Activated naive CD4-positive, alpha-beta T cell treated with anti-CD3 and anti-CD28 coated beads, Interleukin-2, amount 50 U/mL, for 72 hours (primary cell): Measurements from ENCODE around the gene TCP10L. TPM values are rescaled to one million over a fixed set of nuclear protein-coding genes. Genes with fewer than 3 reads are reported as not detected.
"Not testable (repeated sequence)": the region's sequence is repeated elsewhere in the genome, so short reads cannot be mapped to it uniquely, and the experiment has no call there.

Experiments used
- ATAC-seq, 2 donors: fragments of 150-1000 bp; cut with Tn5 transposase; 2 replicates each; pipeline ENCODE4 v1.10.0; 2021; ENCODE audit warnings: mild to moderate bottlenecking in 2 of 2, moderate library complexity in 2 of 2
- DNase-seq, 2 donors: peaks; one replicate each; pipeline ENCODE4 v3.0.0; 2021 to 2022; ENCODE audit warnings: low spot score in 2 of 2
- H3K27ac Mint-ChIP-seq, 2 donors: one replicate each; pipeline ENCODE4 v1.8.0; 2022; ENCODE audit warnings: mild to moderate bottlenecking in 2 of 2, mixed read lengths in 2 of 2
- H3K36me3 Mint-ChIP-seq, 2 donors: one replicate each; pipeline ENCODE4 v1.8.0; 2022; ENCODE audit warnings: mixed read lengths in 2 of 2
- H3K9me3 Mint-ChIP-seq, 2 donors: one replicate each; pipeline ENCODE4 v1.8.0; 2022; ENCODE audit warnings: mixed read lengths in 2 of 2
- total RNA-seq, 2 donors: library from RNA; stranded (reverse); gene quantifications; one replicate each; pipeline ENCODE4 v1.2.3, GENCODE V29; 2022

Gene TCP10L
- total RNA-seq, 2 donors from 2014 or later, result 0.91 to 1.5 TPM

DNA sequence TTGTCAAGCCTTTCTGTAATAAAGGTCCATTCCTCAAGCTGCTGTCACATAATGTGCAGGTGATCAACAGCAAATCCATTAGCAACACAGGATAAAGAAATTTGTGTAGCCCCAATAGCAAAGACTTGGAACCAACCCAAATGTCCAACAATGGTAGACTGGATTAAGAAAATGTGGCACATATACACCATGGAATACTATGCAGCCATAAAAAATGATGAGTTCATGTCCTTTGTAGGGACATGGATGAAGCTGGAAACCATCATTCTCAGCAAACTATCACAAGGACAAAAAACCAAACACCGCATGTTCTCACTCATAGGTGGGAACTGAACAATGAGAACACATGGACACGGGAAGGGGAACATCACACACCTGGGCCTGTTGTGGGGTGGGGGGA, 42.3 kb downstream of the TCP10L start:
- not testable (repeated sequence) for H3K9me3 Mint-ChIP-seq, DNase-seq, H3K36me3 Mint-ChIP-seq, ATAC-seq, H3K27ac Mint-ChIP-seq

DNA sequence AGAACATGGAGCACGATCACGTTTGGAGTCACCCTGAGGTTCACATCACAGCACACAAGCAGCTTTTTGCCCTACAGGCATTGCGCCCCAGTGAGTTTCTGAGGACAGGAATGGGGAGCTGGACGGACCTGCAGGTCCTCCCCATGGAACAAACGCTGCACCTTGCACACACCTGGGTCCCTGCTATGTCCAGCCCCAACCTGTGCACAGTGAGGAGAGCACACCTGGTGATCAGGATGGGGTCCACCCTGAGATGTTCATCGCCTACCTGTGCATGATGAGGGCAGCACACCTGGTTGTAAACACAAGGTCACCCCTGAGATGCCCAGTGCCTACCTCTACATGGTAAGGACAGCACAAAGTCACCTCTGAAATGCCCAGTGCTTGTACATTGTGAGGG, 45.9 kb downstream of the TCP10L start:
- no peak for ATAC-seq
- Mint-ChIP-seq H3K9me3 (no peaks in the 10 kb centered on the region), H3K36me3 (no peaks in the 10 kb centered on the region), H3K27ac (no peak overlapping the region)
- DNase-seq, result no peak

DNA sequence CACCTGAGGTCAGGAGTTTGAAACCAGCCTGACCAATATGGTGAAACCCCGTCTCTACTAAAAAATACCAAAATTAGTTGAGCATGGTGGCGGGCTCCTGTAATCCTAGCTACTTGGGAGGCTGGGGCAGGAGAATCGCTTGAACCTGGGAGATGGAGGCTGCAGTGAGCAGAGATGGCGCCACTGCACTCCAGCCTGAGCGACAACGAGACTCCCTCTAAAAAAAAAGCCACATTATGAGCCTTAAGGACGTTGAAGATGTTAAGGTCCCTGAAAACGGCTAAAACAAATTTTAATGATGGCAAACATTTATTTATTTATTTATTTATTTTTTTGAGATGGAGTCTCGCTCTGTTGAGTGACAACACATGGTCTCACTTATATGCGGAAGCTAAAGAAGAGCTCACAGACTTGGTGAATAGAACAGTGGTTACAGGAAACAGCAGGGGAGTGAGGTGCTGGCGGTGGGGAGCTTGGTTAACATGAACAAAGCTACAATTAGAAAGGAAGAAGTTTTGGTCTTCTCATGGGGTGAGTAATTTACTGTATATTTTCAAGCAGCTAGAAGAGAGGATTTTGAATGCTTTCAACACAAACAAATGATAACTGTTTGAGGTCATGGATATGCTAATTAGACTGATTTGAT, 47.1 kb downstream of the TCP10L start:
- Mint-ChIP-seq H3K27ac (no peak overlapping the region), H3K36me3 (no peaks in the 10 kb centered on the region), H3K9me3 (no peaks in the 10 kb centered on the region)
- DNase-seq, result no peak
- ATAC-seq, result peak; percentile 50 to 54

DNA sequence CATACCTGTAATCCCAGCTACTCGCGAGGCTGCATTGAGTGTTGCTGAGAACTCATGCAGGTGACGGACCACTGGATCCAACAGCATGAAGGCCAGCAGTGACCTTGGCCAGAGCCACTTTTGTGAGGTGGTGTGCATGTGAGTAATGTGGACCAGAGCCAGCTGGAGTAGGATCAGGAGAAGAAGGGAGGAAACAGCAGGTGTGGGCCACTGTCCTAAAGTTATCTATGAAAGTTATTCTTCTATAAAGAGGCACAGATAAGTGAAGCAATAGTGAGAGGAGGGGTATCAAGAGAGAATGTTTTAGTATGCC, 47.8 kb downstream of the TCP10L start:
- no peaks in the 10 kb centered on the region for H3K36me3 Mint-ChIP-seq
- no peak for DNase-seq
- H3K9me3 Mint-ChIP-seq, result no peaks in the 10 kb centered on the region
- no peak for ATAC-seq
- H3K27ac Mint-ChIP-seq, result no peak overlapping the region

DNA sequence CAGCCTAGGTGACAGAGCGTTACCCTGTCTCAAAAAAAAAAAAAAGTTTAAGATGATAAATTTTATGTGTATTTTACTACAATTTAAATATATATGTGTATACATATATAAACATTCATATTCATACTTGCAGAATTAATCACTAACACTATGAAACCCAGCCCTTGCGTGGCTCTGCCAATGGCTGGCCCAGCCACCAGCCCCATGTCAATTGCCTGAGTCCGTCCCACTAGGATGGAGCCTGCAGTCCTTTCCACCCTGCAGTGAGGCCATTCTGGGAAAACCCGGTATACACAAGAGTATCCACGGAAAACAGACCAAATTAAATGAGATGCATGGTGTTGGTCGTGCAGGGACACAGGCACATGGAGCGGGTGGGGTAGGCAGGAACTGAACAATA, 49.7 kb downstream of the TCP10L start:
- DNase-seq (no peak), ATAC-seq (no peak)
- Mint-ChIP-seq H3K27ac (no peak overlapping the region), H3K9me3 (peaks cover 0 to 4% of the 10 kb centered on the region in 2 donors), H3K36me3 (no peaks in the 10 kb centered on the region)

DNA sequence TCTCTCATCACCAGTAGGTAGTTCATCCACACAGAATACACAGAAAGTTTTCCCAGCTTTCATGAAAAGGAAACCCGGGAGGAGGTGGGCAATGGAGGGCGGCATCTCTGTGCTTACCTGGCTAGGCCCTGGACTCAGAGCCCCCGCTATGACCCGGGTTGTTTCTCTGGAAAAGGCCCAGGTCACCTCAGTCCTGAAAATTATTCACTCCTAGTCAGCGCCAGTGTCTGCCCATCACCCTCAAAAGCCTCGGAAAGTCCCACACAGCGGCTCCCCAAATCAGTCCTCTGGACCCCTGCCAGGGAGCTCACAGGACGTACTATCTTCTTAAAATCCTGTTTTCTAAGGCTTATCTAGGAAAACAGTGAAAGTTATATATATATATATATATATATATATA, 51.2 kb downstream of the TCP10L start:
- peaks cover 0 to 4% of the 10 kb centered on the region in 2 donors for H3K9me3 Mint-ChIP-seq
- no peak for DNase-seq
- H3K36me3 Mint-ChIP-seq, result no peaks in the 10 kb centered on the region
- H3K27ac Mint-ChIP-seq, result no peak overlapping the region
- no peak for ATAC-seq

DNA sequence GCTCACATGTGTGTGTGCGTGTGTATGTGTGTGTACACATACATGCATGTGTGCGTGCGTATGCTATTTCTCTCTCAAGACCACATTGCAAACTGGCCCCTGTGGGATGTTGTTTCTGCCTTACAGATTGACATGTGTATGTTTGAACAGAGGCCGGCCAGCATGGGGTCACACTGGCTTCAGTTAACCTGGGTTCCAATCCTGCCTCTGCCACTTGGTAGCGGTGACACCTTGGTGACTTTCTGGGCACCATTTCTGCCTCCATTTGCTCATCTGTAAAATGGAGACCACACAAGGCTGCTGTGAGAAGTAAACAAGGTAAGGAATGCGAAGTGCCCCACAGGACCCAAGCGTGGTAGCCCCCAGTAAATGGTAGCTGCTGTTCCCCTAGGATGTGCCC, 51.7 kb downstream of the TCP10L start:
- DNase-seq (no peak), ATAC-seq (no peak)
- Mint-ChIP-seq H3K27ac (no peak overlapping the region), H3K36me3 (no peaks in the 10 kb centered on the region), H3K9me3 (peaks cover 0 to 4% of the 10 kb centered on the region in 2 donors)

DNA sequence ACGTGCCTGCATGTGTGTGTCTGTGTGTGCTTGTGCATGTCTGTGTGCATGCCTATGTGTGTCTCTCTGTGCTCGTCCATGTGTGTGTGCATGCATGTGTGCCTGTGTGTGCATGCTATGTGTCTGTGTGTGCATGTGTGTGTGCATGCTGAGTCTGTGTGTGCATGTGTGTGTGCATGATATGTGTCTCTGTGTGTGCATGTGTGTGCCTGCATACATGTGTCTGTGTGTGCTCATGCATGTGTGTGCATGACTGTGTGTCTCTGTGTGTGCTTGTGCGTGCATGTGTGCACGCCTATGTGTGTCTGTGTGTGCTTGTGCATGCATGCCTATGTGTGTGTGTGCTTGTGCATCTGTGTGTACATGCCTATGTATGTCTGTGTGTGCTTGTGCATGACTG, 52.3 kb downstream of the TCP10L start:
- peaks cover 0 to 4% of the 10 kb centered on the region in 2 donors for H3K9me3 Mint-ChIP-seq
- no peak overlapping the region for H3K27ac Mint-ChIP-seq
- no peak for ATAC-seq

DNA sequence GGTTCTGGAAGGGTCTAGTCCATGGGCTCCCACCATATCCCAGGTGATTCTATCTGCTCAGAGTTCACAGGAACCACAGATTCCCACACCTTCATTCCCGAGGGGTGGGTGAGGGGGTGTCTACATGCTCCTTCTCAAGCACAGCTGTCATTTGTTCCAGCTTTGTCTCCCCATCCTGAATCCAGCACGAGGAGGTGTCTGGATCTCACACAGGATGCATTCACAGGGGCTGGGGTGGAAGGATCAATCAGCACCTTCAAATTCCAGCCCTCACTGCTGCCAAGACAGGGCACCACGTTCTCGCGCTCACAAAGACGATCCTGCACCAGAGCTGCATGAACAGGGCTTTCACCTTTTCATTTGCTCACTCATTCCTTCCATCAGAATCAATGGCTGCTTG, 52.7 kb downstream of the TCP10L start:
- ATAC-seq, result no peak
- no peak overlapping the region for H3K27ac Mint-ChIP-seq
- peaks cover 0 to 4% of the 10 kb centered on the region in 2 donors for H3K9me3 Mint-ChIP-seq
- no peak for DNase-seq
- H3K36me3 Mint-ChIP-seq, result no peaks in the 10 kb centered on the region

More for the DNA sequence above, 52.3 kb downstream of the TCP10L start:
- no peaks in the 10 kb centered on the region for H3K36me3 Mint-ChIP-seq
- no peak for DNase-seq

DNA sequence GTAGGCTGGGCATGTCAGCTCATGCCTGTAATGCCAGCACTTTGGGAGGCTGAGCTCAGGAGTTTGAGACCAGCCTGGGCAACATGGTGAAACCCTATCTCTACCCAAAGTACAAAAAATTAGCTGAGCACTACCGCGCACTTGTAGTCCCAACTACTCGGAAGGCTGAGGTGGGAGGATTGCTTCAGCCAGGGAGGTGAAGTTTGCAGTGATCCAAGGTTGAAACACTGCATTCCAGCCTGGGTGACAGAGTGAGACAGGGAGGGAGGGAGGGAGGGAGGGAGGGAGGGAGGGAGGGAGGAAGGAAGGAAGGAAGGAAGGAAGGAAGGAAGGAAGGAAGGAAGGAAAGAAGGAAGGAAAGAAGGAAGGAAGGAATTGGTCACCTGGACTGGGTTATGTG, 53.8 kb downstream of the TCP10L start:
- not testable (repeated sequence) for DNase-seq, H3K36me3 Mint-ChIP-seq, ATAC-seq, H3K27ac Mint-ChIP-seq, H3K9me3 Mint-ChIP-seq

DNA sequence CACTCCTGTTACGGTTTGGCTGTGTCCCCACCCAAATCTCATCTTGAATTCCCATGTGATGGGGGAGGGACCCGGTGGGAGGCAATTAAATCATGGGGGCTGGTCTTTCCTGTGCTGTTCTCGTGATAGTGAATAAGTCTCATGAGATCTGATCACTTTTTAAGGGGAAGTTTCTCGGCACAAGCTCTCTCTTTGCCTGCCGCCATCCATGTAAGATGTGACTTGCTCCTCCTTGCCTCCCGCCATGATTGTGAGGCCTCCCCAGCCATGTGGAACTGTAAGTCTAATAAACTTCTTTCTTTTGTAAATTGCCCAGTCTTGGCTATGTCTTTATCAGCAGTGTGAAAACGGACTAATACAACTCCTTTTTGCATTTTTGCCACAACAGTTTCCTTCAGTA, 54.5 kb downstream of the TCP10L start:
- ATAC-seq, H3K27ac Mint-ChIP-seq, H3K36me3 Mint-ChIP-seq, DNase-seq, H3K9me3 Mint-ChIP-seq: not testable (repeated sequence)

DNA sequence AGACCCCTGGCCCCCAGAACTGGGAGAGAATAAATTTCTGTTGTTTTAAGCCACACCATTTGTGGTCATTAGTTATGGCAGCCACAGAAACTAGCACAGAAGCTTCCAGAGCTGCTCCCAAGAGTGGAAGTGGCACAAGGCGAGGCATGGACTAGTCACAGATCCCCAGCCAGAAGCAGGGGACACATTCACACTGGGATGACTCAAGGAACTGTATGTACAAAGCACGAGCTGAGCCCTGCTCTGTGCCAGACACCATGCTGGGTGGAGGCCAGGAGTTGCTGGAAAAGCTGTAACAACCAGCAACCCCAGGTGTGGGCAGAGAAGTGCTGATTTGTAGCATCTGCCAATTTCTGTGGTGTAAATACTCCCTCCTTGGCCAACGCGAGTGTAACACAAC, 55.6 kb downstream of the TCP10L start:
- Mint-ChIP-seq H3K36me3 (no peaks in the 10 kb centered on the region), H3K27ac (no peak overlapping the region), H3K9me3 (peaks cover 0 to 4% of the 10 kb centered on the region in 2 donors)
- ATAC-seq (no peak), DNase-seq (no peak)

DNA sequence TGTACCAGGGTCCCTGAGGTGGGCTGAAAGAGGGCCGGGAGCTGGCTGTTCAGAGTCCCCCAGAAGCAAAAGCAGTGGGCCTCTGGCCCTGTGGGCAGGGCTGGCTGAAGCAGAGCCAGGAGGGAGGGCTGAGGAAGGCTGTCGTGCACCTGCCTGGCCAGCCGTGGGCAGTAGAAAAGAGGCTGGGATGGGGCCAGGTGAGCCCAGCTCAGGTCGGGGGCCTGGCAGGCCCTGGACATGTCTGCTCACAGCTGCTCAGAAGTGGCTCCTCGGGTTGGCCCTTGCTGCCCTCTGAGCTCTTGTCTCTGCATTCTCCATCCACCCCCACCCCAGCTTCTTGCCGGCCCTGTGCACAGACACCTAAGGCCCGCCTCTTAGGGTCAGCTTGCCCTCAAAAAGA, 60.0 kb downstream of the TCP10L start:
- ATAC-seq (no peak), DNase-seq (no peak)
- Mint-ChIP-seq H3K9me3 (no peaks in the 10 kb centered on the region), H3K27ac (no peak overlapping the region), H3K36me3 (no peaks in the 10 kb centered on the region)

DNA sequence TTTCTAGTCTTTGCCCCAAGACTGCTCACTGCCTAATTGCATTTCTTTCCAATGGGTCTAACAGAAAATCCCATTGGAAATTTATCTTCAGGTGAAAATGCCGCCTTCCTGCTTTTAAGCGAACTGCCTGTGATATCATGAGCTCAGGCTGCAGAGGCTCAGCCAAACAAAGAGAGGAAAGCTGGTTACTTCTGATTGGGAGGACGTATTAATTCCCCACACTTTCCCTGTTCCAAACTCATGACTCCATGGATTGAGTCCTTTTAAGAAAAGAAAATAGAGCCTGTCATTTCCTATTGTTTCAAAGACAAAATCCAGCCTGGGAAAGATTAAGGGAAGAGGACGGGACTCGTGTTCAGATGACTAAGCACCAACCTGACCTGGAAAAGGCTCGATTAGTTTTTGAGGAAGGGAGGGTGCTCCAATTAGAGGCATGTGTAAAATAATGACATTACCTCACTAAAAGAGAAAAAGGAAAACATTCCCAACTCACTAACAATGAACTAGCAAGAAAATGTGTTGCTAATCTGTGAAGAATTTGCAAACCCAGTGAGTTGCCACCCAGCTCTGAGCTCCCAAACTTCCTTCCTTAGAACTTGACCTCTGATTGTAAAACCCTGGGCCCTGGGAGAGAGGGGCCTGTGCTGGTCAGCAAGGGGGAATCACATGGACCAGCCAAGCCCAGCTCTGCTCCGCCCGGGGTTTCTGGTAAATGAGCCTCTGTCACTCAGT, 61.2 kb downstream of the TCP10L start:
- Mint-ChIP-seq H3K27ac (no peak overlapping the region), H3K36me3 (no peaks in the 10 kb centered on the region), H3K9me3 (no peaks in the 10 kb centered on the region)
- ATAC-seq (no peak), DNase-seq (no peak)

Other genes starting within 250 kb of the TCP10L start
- 10 to 100 TPM; 20.5 to 25.3 TPM for gene URB1, start 192.5 kb downstream of the TCP10L start, total RNA-seq
- gene EVA1C, start 172.8 kb downstream of the TCP10L start, total RNA-seq, result 10 to 100 TPM in 1 of 2 donors, 1 to 10 TPM in 1; 7.8 to 15.2 TPM
- gene CFAP298, start 26.9 kb upstream of the TCP10L start, total RNA-seq, result 10 to 100 TPM; 29.8 to 38.1 TPM
- gene SYNJ1, start 142.5 kb upstream of the TCP10L start, total RNA-seq, result 10 to 100 TPM; 12.4 to 29.3 TPM
- 10 to 100 TPM; 67.9 to 92.4 TPM for gene PAXBP1, start 186.2 kb upstream of the TCP10L start, total RNA-seq